Endothelial cell of umbilical vein (primary cell): ENCODE measurements around the gene PFAS. TPM values are rescaled to one million over a fixed set of nuclear protein-coding genes. Genes with fewer than 3 reads are reported as not detected.

Experiments
- BruUV-seq: library from RNA; stranded (reverse); fragments of 400-500 nt; replicated peaks from 2 replicates; lab custom pipeline; 2021; lab: Mats Ljungman, UMichigan
- CTCF ChIA-PET: fragments of 300-600, 350-600 bp; sonication (Branson Sonifier 250); formaldehyde crosslinking; loops from one replicate; lab custom pipeline; 2021; ENCODE audit warnings: antibody characterized with exemption, inconsistent platforms; lab: Charles Lee
- POLR2A ChIA-PET: fragments of 300-600, 350-600 bp; sonication (Branson Sonifier 250); formaldehyde crosslinking; loops from one replicate; lab custom pipeline; 2021; ENCODE audit warnings: antibody characterized with exemption, inconsistent platforms; lab: Charles Lee
- DNase-seq: peaks from one replicate; pipeline ENCODE4 v3.0.0-alpha.2; 2011; ENCODE audit warnings: low read depth, low spot score
- FAIRE-seq: peaks from 2 replicates; lab custom pipeline; 2011; peaks lifted over from hg19 to GRCh38; lab: Jason Lieb, UNC
- H2AFZ ChIP-seq: 2 replicates; pipeline ENCODE4 v1.6.0; 2012; ENCODE audit warnings: low read depth, low read length, control low read depth, inconsistent platforms
- H3K27ac ChIP-seq: 2 replicates; pipeline ENCODE4 v1.5.1; 2011; ENCODE audit warnings: low read depth, mild to moderate bottlenecking, control low read depth, low read length, moderate library complexity; ENCODE audit not compliant: insufficient read depth
- H3K27me3 ChIP-seq, 2 experiments: 2 replicates each; pipeline versions ENCODE4 v1.6.0 to v1.6.1; 2011; ENCODE audit warnings: low read length in 2 of 2, mixed read lengths in 1 of 2; ENCODE audit not compliant: control insufficient read depth in 2 of 2, insufficient read depth in 2 of 2
- H3K36me3 ChIP-seq, 2 experiments: 2 replicates in 1 of 2; 3 replicates in 1 of 2; pipeline ENCODE4 v1.5.1; 2011; ENCODE audit warnings: low read length in 2 of 2, mild to moderate bottlenecking in 1 of 2, moderate library complexity in 1 of 2; ENCODE audit not compliant: control insufficient read depth in 2 of 2, insufficient read depth in 2 of 2; ENCODE audit errors: extremely low read depth in 1 of 2
- H3K4me1 ChIP-seq: 3 replicates; pipeline ENCODE4 v1.5.1; 2011; ENCODE audit warnings: mild to moderate bottlenecking, low read length; ENCODE audit not compliant: control insufficient read depth, insufficient read depth; ENCODE audit errors: extremely low read depth
- H3K4me2 ChIP-seq: 2 replicates; pipeline ENCODE4 v1.6.1; 2011; ENCODE audit warnings: low read length, control low read depth, mixed read lengths; ENCODE audit not compliant: insufficient read depth
- H3K4me3 ChIP-seq, 3 experiments: fragments of 200-600 bp in 1 of 3; sonication (generic), shearing (Covaris generic) in 1 of 3; replicated peaks in 1 of 3; 2 replicates each; pipeline ENCODE4 v1.5.1; 2011 to 2016; ENCODE audit warnings: control low read depth in 3 of 3, low read length in 3 of 3, mild to moderate bottlenecking in 2 of 3, inconsistent platforms in 1 of 3, low read depth in 1 of 3, moderate library complexity in 1 of 3; ENCODE audit not compliant: insufficient read depth in 1 of 3
- H3K79me2 ChIP-seq: 2 replicates; pipeline ENCODE4 v1.6.0; 2012; ENCODE audit warnings: low read length, inconsistent platforms; ENCODE audit not compliant: control insufficient read depth, insufficient read depth
- H3K9ac ChIP-seq: replicated peaks from 2 replicates; pipeline ENCODE3; 2011; ENCODE audit warnings: low read length, control low read depth; ENCODE audit not compliant: insufficient read depth; ENCODE audit errors: extremely low read depth
- H3K9me1 ChIP-seq: replicated peaks from 3 replicates; pipeline ENCODE4 v1.6.0; 2011; ENCODE audit warnings: mild to moderate bottlenecking, low read length; ENCODE audit not compliant: control insufficient read depth, insufficient read depth; ENCODE audit errors: extremely low read depth
- H3K9me3 ChIP-seq: replicated peaks from 2 replicates; pipeline ENCODE4 v1.5.1; 2012; ENCODE audit warnings: low read length, inconsistent platforms; ENCODE audit not compliant: control insufficient read depth, insufficient read depth
- H4K20me1 ChIP-seq: replicated peaks from 2 replicates; pipeline ENCODE3; 2011; ENCODE audit warnings: mild to moderate bottlenecking, low read length; ENCODE audit not compliant: control insufficient read depth, insufficient read depth; ENCODE audit errors: extremely low read depth
- EZH2 ChIP-seq: IDR thresholded peaks from 2 replicates; pipeline ENCODE4 v1.6.1; 2012; ENCODE audit warnings: borderline replicate concordance, low read depth, mild to moderate bottlenecking, moderate library complexity, low read length, inconsistent platforms; ENCODE audit not compliant: severe bottlenecking
- FOS ChIP-seq: IDR thresholded peaks from 2 replicates; pipeline ENCODE4 v1.6.1; 2011; ENCODE audit warnings: mild to moderate bottlenecking, low read length, moderate library complexity, borderline replicate concordance; ENCODE audit not compliant: insufficient read depth
- GATA2 ChIP-seq: IDR thresholded peaks from 2 replicates; pipeline ENCODE4 v1.7.0; 2011; ENCODE audit warnings: low read depth, mild to moderate bottlenecking, moderate library complexity, mixed read lengths, low read length; ENCODE audit not compliant: insufficient read length, insufficient read depth
- MAX ChIP-seq: IDR thresholded peaks from 2 replicates; pipeline ENCODE4 v1.6.1; 2011; ENCODE audit not compliant: insufficient read depth, insufficient read length
- POLR2A ChIP-seq: IDR thresholded peaks from 2 replicates; pipeline ENCODE4 v1.6.1; 2012; ENCODE audit warnings: low read depth, mild to moderate bottlenecking, control low read depth, low read length
- POLR2AphosphoS5 ChIP-seq: IDR thresholded peaks from 2 replicates; pipeline ENCODE4 v1.6.1; 2012; ENCODE audit warnings: low read depth, mild to moderate bottlenecking, control low read depth, low read length, moderate library complexity; ENCODE audit not compliant: insufficient read depth
- dilution Hi-C: fragments of 300-500 bp; cut with MboI; formaldehyde crosslinking; loops from one replicate; pipeline ENCODE4 v1.15.0; 2019; ENCODE audit warnings: low sequenced_read_pairs; ENCODE audit not compliant: extremely low pct_ligation_motif_present
- intact Hi-C: fragments of 100-400 bp; cut with micrococcal nuclease; formaldehyde crosslinking; loops from one replicate; pipeline ENCODE4 v1.10.0; 2022
- polyA plus RNA-seq, 4 experiments: library from polyadenylated mRNA; depleted of rRNA in 3 of 4; stranded (reverse) in 3 of 4; unstranded in 1 of 4; fragments of >200 nt; gene quantifications; 2 replicates each; pipeline versions ENCODE4 v1.2.1 to v1.2.3, GENCODE V29; 2011 to 2012; ENCODE audit warnings: missing spikeins in 1 of 4
- total RNA-seq: library from RNA; stranded (reverse); gene quantifications from 2 replicates; pipeline ENCODE4 v1.2.3, GENCODE V29; 2021
- TF ChIP-seq, protein P1 (sequence below), 2 donors: IDR thresholded peaks; 1 replicate in 1 of 2; 2 replicates in 1 of 2; pipeline ENCODE4 v1.5.1; 2011; ENCODE audit warnings: low read length in 2 of 2, mild to moderate bottlenecking in 2 of 2, moderate library complexity in 2 of 2, control low read depth in 1 of 2, inconsistent platforms in 1 of 2, low read depth in 1 of 2; ENCODE audit not compliant: insufficient read depth in 1 of 2; ENCODE audit errors: extremely low read depth in 1 of 2

PFAS gene
- total and polyA plus RNA-seq, 2 donors (not counting 3 experiments of a cell fraction or from before 2014, with no cell fraction given): 34.1 to 108 TPM

DNA sequence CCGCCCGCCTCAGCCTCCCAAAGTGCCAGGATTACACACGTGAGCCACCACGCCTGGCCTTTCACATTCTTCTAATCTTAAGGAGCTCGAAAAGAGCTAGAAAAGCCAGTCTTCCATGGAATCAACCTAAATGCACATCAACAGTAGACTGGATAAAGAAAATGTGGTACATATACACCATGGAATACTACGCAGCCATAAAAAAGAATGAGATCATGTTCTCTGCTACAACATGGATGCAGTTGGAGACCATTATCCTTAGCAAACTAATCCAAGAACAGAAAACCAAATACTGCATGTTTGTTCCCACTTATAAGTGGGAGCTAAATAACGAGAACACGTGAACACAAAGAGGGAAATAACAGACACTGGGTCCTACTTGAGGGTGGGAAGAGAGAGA lies 4.3 kb upstream of the PFAS start:
- Histone ChIP-seq H3K4me2 (no peak overlapping the region), H3K27ac (no peak overlapping the region), H4K20me1 (no peaks in the 10 kb centered on the region), H3K9me3 (no peaks in the 10 kb centered on the region), H3K36me3 (peaks cover 0 to 2% of the 10 kb centered on the region in 2 experiments), H3K27me3 (no peaks in the 10 kb centered on the region), H3K79me2 (peaks cover 21% of the 10 kb centered on the region), H2AFZ (no peak overlapping the region), H3K9me1 (no peaks in the 10 kb centered on the region), H3K4me3 (no peak overlapping the region), H3K4me1 (peaks cover 6% of the 10 kb centered on the region), H3K9ac (no peak overlapping the region)
- no peak for TF ChIP-seq POLR2AphosphoS5
- TF ChIP-seq GATA2: no peak
- TF ChIP-seq EZH2: no peak
- no peak for TF ChIP-seq POLR2A
- TF ChIP-seq, protein P1, sequence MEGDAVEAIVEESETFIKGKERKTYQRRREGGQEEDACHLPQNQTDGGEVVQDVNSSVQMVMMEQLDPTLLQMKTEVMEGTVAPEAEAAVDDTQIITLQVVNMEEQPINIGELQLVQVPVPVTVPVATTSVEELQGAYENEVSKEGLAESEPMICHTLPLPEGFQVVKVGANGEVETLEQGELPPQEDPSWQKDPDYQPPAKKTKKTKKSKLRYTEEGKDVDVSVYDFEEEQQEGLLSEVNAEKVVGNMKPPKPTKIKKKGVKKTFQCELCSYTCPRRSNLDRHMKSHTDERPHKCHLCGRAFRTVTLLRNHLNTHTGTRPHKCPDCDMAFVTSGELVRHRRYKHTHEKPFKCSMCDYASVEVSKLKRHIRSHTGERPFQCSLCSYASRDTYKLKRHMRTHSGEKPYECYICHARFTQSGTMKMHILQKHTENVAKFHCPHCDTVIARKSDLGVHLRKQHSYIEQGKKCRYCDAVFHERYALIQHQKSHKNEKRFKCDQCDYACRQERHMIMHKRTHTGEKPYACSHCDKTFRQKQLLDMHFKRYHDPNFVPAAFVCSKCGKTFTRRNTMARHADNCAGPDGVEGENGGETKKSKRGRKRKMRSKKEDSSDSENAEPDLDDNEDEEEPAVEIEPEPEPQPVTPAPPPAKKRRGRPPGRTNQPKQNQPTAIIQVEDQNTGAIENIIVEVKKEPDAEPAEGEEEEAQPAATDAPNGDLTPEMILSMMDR (IDR thresholded peaks at IDR 0.05; ENCODE audit: extremely low read depth in 1 of 2, insufficient read depth in 1 of 2, low read depth in 1 of 2, low read length in 2 of 2): no peak
- TF ChIP-seq MAX: no peak
- no peak for TF ChIP-seq FOS
- intact Hi-C loops (no loop called here), dilution Hi-C loops (no loop called here)
- no peak for DNase-seq
- ChIA-PET CTCF (interaction anchor here (1.6 to 1.9 kb wide), 2 partner anchors 17 to 56 kb away, joined by 5 to 8 read pairs; no protein-coding TSS in a partner anchor), POLR2A (no interaction called here)
- BruUV-seq: no TSS peak
- FAIRE-seq: no peak
